A549 (cell line): ENCODE results near the gene ELL2. TPM values are rescaled to one million over a fixed set of nuclear protein-coding genes. Genes with fewer than 3 reads are reported as not detected.
A peak's percentile ranks its signal among the peaks of the same experiment; 100 is the strongest.

Source experiments
- ATAC-seq, 2 experiments: fragments of 200-7000 bp in 1 of 2; fragments of >200 bp in 1 of 2; cut with Nextera tagmentation in 1 of 2; cut with Tn5 transposase in 1 of 2; 3 replicates each; pipeline versions ENCODE4 v1.8.0 to v1.9.1; 2018 to 2020; ENCODE audit warnings: mild to moderate bottlenecking in 1 of 2, moderate library complexity in 1 of 2
- CTCF ChIA-PET: fragments of 300-600 bp; sonication (Branson Sonifier 250); formaldehyde crosslinking; extraction: SDS; loops from one replicate; lab custom pipeline; 2021; ENCODE audit warnings: antibody characterized with exemption, inconsistent platforms; lab: Yijun Ruan, JAX
- POLR2A ChIA-PET: fragments of 350-600 bp; formaldehyde crosslinking; extraction: SDS; loops from one replicate; lab custom pipeline; 2021; ENCODE audit warnings: antibody characterized with exemption, inconsistent platforms; lab: Yijun Ruan, JAX
- DNase-seq, 2 experiments: peaks; one replicate each; pipeline versions ENCODE4 v3.0.0 to v3.0.0-alpha.2; 2011 to 2016; ENCODE audit warnings: low read depth in 1 of 2, low spot score in 1 of 2
- FAIRE-seq: peaks from 2 replicates; lab custom pipeline; 2011; peaks lifted over from hg19 to GRCh38; lab: Jason Lieb, UNC
- H3K27ac ChIP-seq, 2 experiments: fragments of >200 bp; sonication (Bioruptor Twin); formaldehyde crosslinking; 3 replicates each; pipeline ENCODE4 v1.5.1; 2016 to 2017
- H3K4me1 ChIP-seq: fragments of >200 bp; sonication (Bioruptor Twin); formaldehyde crosslinking; 3 replicates; pipeline ENCODE4 v1.6.1; 2016
- H3K4me2 ChIP-seq: fragments of >200 bp; sonication (Bioruptor Twin); formaldehyde crosslinking; 3 replicates; pipeline ENCODE4 v1.6.1; 2016
- H3K4me3 ChIP-seq: fragments of >200 bp; sonication (Bioruptor Twin); formaldehyde crosslinking; 3 replicates; pipeline ENCODE4 v1.5.1; 2016
- H3K9me3 ChIP-seq: fragments of >200 bp; sonication (Bioruptor Twin); formaldehyde crosslinking; 3 replicates; pipeline ENCODE4 v1.6.1; 2016
- ATOH8 ChIP-seq: fragments of 250-450 bp; sonication (Bioruptor Pico); IDR thresholded peaks from 2 replicates; pipeline ENCODE4 v1.5.0; 2020; ENCODE audit warnings: low read depth, mild to moderate bottlenecking, moderate library complexity
- BHLHE40 ChIP-seq: IDR thresholded peaks from 2 replicates; pipeline ENCODE4 v1.6.1; 2012; ENCODE audit warnings: low read depth, low read length, inconsistent platforms
- CBX2 ChIP-seq: fragments of 200-600 bp; sonication (generic); IDR thresholded peaks from 2 replicates; pipeline ENCODE4 v1.6.1; 2016; ENCODE audit warnings: low read depth, mild to moderate bottlenecking, borderline replicate concordance
- CHD2 ChIP-seq: fragments of 150-350 bp; IDR thresholded peaks from 2 replicates; pipeline ENCODE4 v1.6.1; 2014; ENCODE audit warnings: low read length; ENCODE audit not compliant: partially characterized antibody
- CHD4 ChIP-seq: fragments of 200-600 bp; sonication (generic); IDR thresholded peaks from 2 replicates; pipeline ENCODE4 v1.6.1; 2016; ENCODE audit warnings: antibody characterized with exemption, mild to moderate bottlenecking, borderline replicate concordance
- EHF ChIP-seq: fragments of 250-450 bp; sonication (Bioruptor Pico); IDR thresholded peaks from 2 replicates; pipeline ENCODE4 v1.5.0; 2020; ENCODE audit warnings: mild to moderate bottlenecking
- EHMT2 ChIP-seq: fragments of 200-600 bp; sonication (generic); IDR thresholded peaks from 2 replicates; pipeline ENCODE4 v1.6.1; 2016; ENCODE audit warnings: antibody characterized with exemption, low read depth, mild to moderate bottlenecking, moderate library complexity
- EP300 ChIP-seq, 2 experiments: fragments of >200 bp; sonication (Bioruptor Twin); formaldehyde crosslinking; IDR thresholded peaks; 2 replicates in 1 of 2; 3 replicates in 1 of 2; pipeline ENCODE4 v1.6.1; 2016 to 2017
- ESRRA ChIP-seq: fragments of 150-350 bp; IDR thresholded peaks from 2 replicates; pipeline ENCODE4 v1.6.1; 2014; ENCODE audit warnings: mild to moderate bottlenecking, low read length, borderline replicate concordance
- HES2 ChIP-seq: fragments of >200 bp; sonication (Bioruptor Twin); formaldehyde crosslinking; IDR thresholded peaks from 2 replicates; pipeline ENCODE4 v1.6.1; 2016
- HMGXB4 ChIP-seq: fragments of 250-450 bp; sonication (Bioruptor Pico); IDR thresholded peaks from 2 replicates; pipeline ENCODE4 v1.5.0; 2021; ENCODE audit warnings: mild to moderate bottlenecking, moderate library complexity, borderline replicate concordance
- HOXB13 ChIP-seq: fragments of 250-450 bp; sonication (Bioruptor Pico); IDR thresholded peaks from 2 replicates; pipeline ENCODE4 v1.5.0; 2020; ENCODE audit warnings: low read depth, mild to moderate bottlenecking, moderate library complexity
- HOXB5 ChIP-seq: fragments of 250-450 bp; sonication (Bioruptor Pico); IDR thresholded peaks from 2 replicates; pipeline ENCODE4 v1.5.0; 2020; ENCODE audit warnings: mild to moderate bottlenecking, moderate library complexity
- JUNB ChIP-seq: fragments of >200 bp; sonication (Bioruptor Twin); formaldehyde crosslinking; IDR thresholded peaks from 2 replicates; pipeline ENCODE4 v1.6.1; 2016
- KDM5A ChIP-seq: fragments of 200-600 bp; sonication (generic); IDR thresholded peaks from 2 replicates; pipeline ENCODE4 v1.6.1; 2016; ENCODE audit warnings: antibody characterized with exemption, mild to moderate bottlenecking
- MAFK ChIP-seq: fragments of 450-650 bp; IDR thresholded peaks from 2 replicates; pipeline ENCODE4 v1.6.1; 2014; ENCODE audit not compliant: partially characterized antibody
- MYC ChIP-seq: IDR thresholded peaks from 2 replicates; pipeline ENCODE4 v1.6.1; 2012; ENCODE audit warnings: mild to moderate bottlenecking, inconsistent platforms, low read length, improper control_type of control experiment, borderline replicate concordance
- NFE2L2 ChIP-seq: fragments of 150-350 bp; conservative IDR thresholded peaks from 2 replicates; pipeline ENCODE4 v1.6.1; 2014; ENCODE audit warnings: low read length
- NR3C1 ChIP-seq: fragments of >200 bp; sonication (Bioruptor Twin); formaldehyde crosslinking; IDR thresholded peaks from 3 replicates; pipeline ENCODE4 v1.6.1; 2017
- PBX3 ChIP-seq: IDR thresholded peaks from 2 replicates; pipeline ENCODE4 v1.6.1; 2012
- PHF8 ChIP-seq: fragments of 200-600 bp; sonication (generic); IDR thresholded peaks from 2 replicates; pipeline ENCODE4 v1.6.1; 2016; ENCODE audit warnings: low read depth, mild to moderate bottlenecking, antibody characterized with exemption, moderate library complexity, borderline replicate concordance
- POLR2A ChIP-seq: IDR thresholded peaks from 2 replicates; pipeline ENCODE4 v1.6.1; 2012; ENCODE audit warnings: mild to moderate bottlenecking, low read length
- RAD21 ChIP-seq, 2 experiments: fragments of >200 bp in 1 of 2; sonication (Bioruptor Twin) in 1 of 2; formaldehyde crosslinking in 1 of 2; IDR thresholded peaks in 1 of 2; conservative IDR thresholded peaks in 1 of 2; 2 replicates in 1 of 2; 3 replicates in 1 of 2; pipeline ENCODE4 v1.6.1; 2012 to 2018; ENCODE audit warnings: inconsistent platforms in 1 of 2
- RARB ChIP-seq: fragments of 250-450 bp; sonication (Bioruptor Pico); IDR thresholded peaks from 2 replicates; pipeline ENCODE4 v1.8.0; 2021; ENCODE audit warnings: mild to moderate bottlenecking, moderate library complexity
- RCOR1 ChIP-seq: fragments of 150-350 bp; IDR thresholded peaks from 2 replicates; pipeline ENCODE4 v1.6.1; 2014; ENCODE audit warnings: antibody characterized with exemption, low read length, low read depth
- RFX5 ChIP-seq: fragments of 450-650 bp; IDR thresholded peaks from 2 replicates; pipeline ENCODE4 v1.7.1; 2014; ENCODE audit warnings: antibody characterized with exemption, mild to moderate bottlenecking, moderate library complexity
- RNF2 ChIP-seq: fragments of 200-600 bp; sonication (generic); IDR thresholded peaks from 2 replicates; pipeline ENCODE4 v1.6.1; 2016; ENCODE audit warnings: low read depth, mild to moderate bottlenecking, antibody characterized with exemption, moderate library complexity, borderline replicate concordance
- TFCP2L1 ChIP-seq: fragments of 250-450 bp; sonication (Bioruptor Pico); IDR thresholded peaks from 2 replicates; pipeline ENCODE4 v1.5.0; 2021; ENCODE audit warnings: mild to moderate bottlenecking
- TP53 ChIP-seq: fragments of 250-450 bp; sonication (Bioruptor Pico); IDR thresholded peaks from 2 replicates; pipeline ENCODE4 v1.5.0; 2021; ENCODE audit warnings: mild to moderate bottlenecking, moderate library complexity
- USF2 ChIP-seq: fragments of 450-650 bp; IDR thresholded peaks from 2 replicates; pipeline ENCODE4 v1.6.1; 2014; ENCODE audit warnings: antibody characterized with exemption
- ZC3H11A ChIP-seq: fragments of 450-650 bp; IDR thresholded peaks from 2 replicates; pipeline ENCODE4 v1.6.1; 2014; ENCODE audit warnings: antibody characterized with exemption, mild to moderate bottlenecking
- ZNF302 ChIP-seq: fragments of 250-450 bp; sonication (Bioruptor Pico); IDR thresholded peaks from 2 replicates; pipeline ENCODE4 v1.9.0; 2021; ENCODE audit warnings: inconsistent platforms, mild to moderate bottlenecking, moderate library complexity
- ZSCAN20 ChIP-seq: fragments of 250-450 bp; sonication (Bioruptor Pico); IDR thresholded peaks from 2 replicates; pipeline ENCODE4 v1.8.0; 2022; ENCODE audit warnings: mild to moderate bottlenecking, moderate library complexity
- WGBS: methylation state at CpG from one replicate; pipeline ENCODE4 v1.1.6; 2017; ENCODE audit errors: missing lambda C conversion rate; 5-methylcytosine and 5-hydroxymethylcytosine counted together
- polyA plus RNA-seq, 4 experiments: library from polyadenylated mRNA; depleted of rRNA in 3 of 4; stranded (reverse); fragments of >200 nt; fragmentation: RNase III in 1 of 4; extraction: RNeasy Plus Mini Kit Qiagen cat#74134 plus additional on column Dnase treatment in 1 of 4; gene quantifications; 2 replicates in 3 of 4; 3 replicates in 1 of 4; pipeline ENCODE4 v1.2.3, GENCODE V29; 2011 to 2017

Gene ELL2
- polyA plus RNA-seq, 2 of the 4 experiments (the other 2 are of a cell fraction): 11.8 to 24.2 TPM

- FAIRE-seq: no peak
- H3K27ac ChIP-seq: peak overlapping the region; percentile 74 to 82
- no peak for TF ChIP-seq TFCP2L1 (CRISPR knock-in tag)
- no peak for TF ChIP-seq MYC
- no peak for TF ChIP-seq HOXB5 (CRISPR knock-in tag)
- TF ChIP-seq CBX2: no peak
- TF ChIP-seq RARB (CRISPR knock-in tag): no peak
- no peak for TF ChIP-seq RCOR1
- no peak for TF ChIP-seq EHF (CRISPR knock-in tag)
- no peak for TF ChIP-seq ATOH8 (CRISPR knock-in tag)
- TF ChIP-seq MAFK: no peak
- no peak for TF ChIP-seq EHMT2
- no peak for TF ChIP-seq EP300 (IDR thresholded peaks at IDR 0.05)
- no peak for TF ChIP-seq BHLHE40
- TF ChIP-seq KDM5A: no peak
- no peak for TF ChIP-seq RAD21 (conservative IDR thresholded peaks at IDR 0.05 in 1 of 2, IDR thresholded peaks at IDR 0.05 in 1 of 2)
- no peak for TF ChIP-seq CHD2
- TF ChIP-seq CHD4: no peak
- TF ChIP-seq PHF8: no peak
- no peak for TF ChIP-seq POLR2A
- no peak for TF ChIP-seq JUNB
- no peak for TF ChIP-seq ZNF302 (CRISPR knock-in tag)
- CTCF ChIA-PET: interaction anchor here (0.6 to 7.7 kb wide), 23 partner anchors 9 to 650 kb away, joined by 3 to 127 read pairs (median 5); partner anchors contain the start of gene ELL2
- 67% methylated on average over 4 of the region's 4 CpGs for WGBS
- no peaks in the 10 kb centered on the region for H3K9me3 ChIP-seq
- ATAC-seq: no peak
- no peak for DNase-seq
- H3K4me1 ChIP-seq: peaks cover 57% of the 10 kb centered on the region
- peak overlapping the region; percentile 16; the same call in 2 of the 3 replicates for H3K4me3 ChIP-seq
- POLR2A ChIA-PET: interaction anchor here (0.7 to 1.0 kb wide), 2 partner anchors 25 to 477 kb away, joined by 3 read pairs; no protein-coding TSS in a partner anchor
- peak overlapping the region; percentile 81 for H3K4me2 ChIP-seq
These were observed 102.0 kb downstream of the ELL2 start for GRCh38 chr5:95859661-95860060.

GRCh38 chr5:95858661-95859595 lies 102.7 kb downstream of the ELL2 start:
- POLR2A ChIA-PET: interaction anchor here (0.7 to 1.0 kb wide), 3 partner anchors 25 to 478 kb away, joined by 3 read pairs; partner anchors contain the start of gene ELL2
- DNase-seq: peak; percentile 94 to 95
- peak overlapping the region; percentile 16 for H3K4me3 ChIP-seq
- H3K27ac ChIP-seq: peak overlapping the region; percentile 74 to 82
- no peaks in the 10 kb centered on the region for H3K9me3 ChIP-seq
- peak overlapping the region; percentile 81 for H3K4me2 ChIP-seq
- H3K4me1 ChIP-seq: peaks cover 57% of the 10 kb centered on the region
- FAIRE-seq: no peak
- ATAC-seq: peak; percentile 93 to 94
- CTCF ChIA-PET: interaction anchor here (0.6 to 7.7 kb wide), 27 partner anchors 9 to 651 kb away, joined by 3 to 127 read pairs (median 5); partner anchors contain the start of gene ELL2
- 7% methylated on average over 17 of the region's 28 CpGs for WGBS
- TF ChIP-seq NR3C1: no peak
- TF ChIP-seq TP53 (CRISPR knock-in tag): no peak
- TF ChIP-seq ZC3H11A: no peak
- TF ChIP-seq ZSCAN20: 0 out of 2 replicates have a peak, but pooled peaks have one; percentile 59
- no peak for TF ChIP-seq PBX3
- TF ChIP-seq HES2: no peak
- TF ChIP-seq HMGXB4 (CRISPR knock-in tag): no peak
- no peak for TF ChIP-seq EHF (CRISPR knock-in tag)
- TF ChIP-seq ESRRA: no peak; the same call in 1 of the 2 replicates
- no peak for TF ChIP-seq POLR2A
- TF ChIP-seq RFX5: no peak
- TF ChIP-seq NFE2L2: no peak
- TF ChIP-seq RNF2: no peak
- TF ChIP-seq HOXB13: no peak; the same call in 1 of the 2 replicates
- TF ChIP-seq USF2: no peak
- TF ChIP-seq BHLHE40: 0 out of 2 replicates have a peak, but pooled peaks have one; percentile 17
- TF ChIP-seq CBX2: no peak
- TF ChIP-seq JUNB: peak; percentile 92
- TF ChIP-seq RCOR1: no peak
